Mesenchymal stem cell (in vitro differentiated cells and primary cell): ENCODE data around the gene FHL1.

Experiments
- DNase-seq: peaks from one replicate; pipeline ENCODE4 v3.0.0-alpha.2; 2013
- H2AFZ ChIP-seq: one replicate; pipeline ENCODE4 v1.6.1; 2013; ENCODE audit warnings: low read depth, mild to moderate bottlenecking, control low read depth, inconsistent platforms, low read length, moderate library complexity
- H2AK5ac ChIP-seq: 2 replicates; pipeline ENCODE4 v1.6.1; 2013; ENCODE audit warnings: low read length, moderate library complexity, mild to moderate bottlenecking, inconsistent platforms; ENCODE audit not compliant: severe bottlenecking
- H2BK120ac ChIP-seq: one replicate; pipeline ENCODE4 v1.6.1; 2013; ENCODE audit warnings: low read depth, mild to moderate bottlenecking, inconsistent platforms, low read length, moderate library complexity
- H2BK12ac ChIP-seq, 2 experiments: one replicate each; pipeline ENCODE4 v1.6.1; 2013; ENCODE audit warnings: inconsistent platforms in 2 of 2, low read length in 2 of 2, mild to moderate bottlenecking in 2 of 2, moderate library complexity in 2 of 2, control low read depth in 1 of 2
- H2BK15ac ChIP-seq: one replicate; pipeline ENCODE4 v1.6.1; 2013; ENCODE audit warnings: mild to moderate bottlenecking, low read depth, inconsistent platforms; ENCODE audit not compliant: poor library complexity, severe bottlenecking
- H2BK5ac ChIP-seq: 2 replicates; pipeline ENCODE4 v1.6.1; 2013; ENCODE audit warnings: low read depth, mild to moderate bottlenecking, low read length, control low read depth, inconsistent platforms; ENCODE audit not compliant: poor library complexity, severe bottlenecking
- H3K14ac ChIP-seq, 2 experiments: one replicate each; pipeline ENCODE4 v1.6.1; 2013; ENCODE audit warnings: inconsistent platforms in 2 of 2, low read length in 2 of 2, control low read depth in 1 of 2, mild to moderate bottlenecking in 1 of 2, moderate library complexity in 1 of 2
- H3K18ac ChIP-seq, 2 experiments: one replicate each; pipeline ENCODE4 v1.6.1; 2013; ENCODE audit warnings: inconsistent platforms in 2 of 2, low read length in 2 of 2, control low read depth in 1 of 2, low read depth in 1 of 2, mild to moderate bottlenecking in 1 of 2
- H3K23ac ChIP-seq, 2 experiments: one replicate each; pipeline ENCODE4 v1.6.1; 2013; ENCODE audit warnings: inconsistent platforms in 2 of 2, low read length in 2 of 2, mild to moderate bottlenecking in 2 of 2, moderate library complexity in 2 of 2, control low read depth in 1 of 2
- H3K27ac ChIP-seq: 2 replicates; pipeline ENCODE4 v1.5.1; 2013; ENCODE audit warnings: mild to moderate bottlenecking, moderate library complexity, low read length, control low read depth, inconsistent platforms; ENCODE audit not compliant: poor library complexity, severe bottlenecking
- H3K27me3 ChIP-seq, 2 experiments: 2 replicates each; pipeline versions ENCODE4 v1.6.1 to v1.7.0; 2013; ENCODE audit warnings: low read length in 2 of 2, mild to moderate bottlenecking in 2 of 2, moderate library complexity in 2 of 2, control low read depth in 1 of 2, inconsistent platforms in 1 of 2; ENCODE audit not compliant: control insufficient read depth in 1 of 2, insufficient read depth in 1 of 2
- H3K36me3 ChIP-seq, 2 experiments: 2 replicates each; pipeline versions ENCODE4 v1.6.1 to v1.7.0; 2013; ENCODE audit warnings: low read length in 2 of 2, control low read depth in 1 of 2, inconsistent platforms in 1 of 2, low read depth in 1 of 2, mild to moderate bottlenecking in 1 of 2; ENCODE audit not compliant: insufficient read depth in 2 of 2, control insufficient read depth in 1 of 2
- H3K4ac ChIP-seq, 2 experiments: one replicate each; pipeline ENCODE4 v1.6.1; 2013; ENCODE audit warnings: inconsistent platforms in 2 of 2, low read length in 2 of 2, mild to moderate bottlenecking in 2 of 2, moderate library complexity in 2 of 2, control low read depth in 1 of 2, low read depth in 1 of 2
- H3K4me1 ChIP-seq: 2 replicates; pipeline ENCODE4 v1.6.1; 2013; ENCODE audit warnings: low read depth, low read length, control low read depth; ENCODE audit not compliant: control insufficient read depth, insufficient read depth
- H3K4me2 ChIP-seq: 2 replicates; pipeline ENCODE4 v1.6.1; 2013; ENCODE audit warnings: low read length, mild to moderate bottlenecking, inconsistent platforms; ENCODE audit not compliant: poor library complexity, severe bottlenecking
- H3K4me3 ChIP-seq, 2 experiments: 2 replicates each; pipeline versions ENCODE4 v1.5.1 to v1.7.0; 2013; ENCODE audit warnings: low read length in 2 of 2, mild to moderate bottlenecking in 2 of 2, control low read depth in 1 of 2, low read depth in 1 of 2; ENCODE audit not compliant: insufficient read depth in 1 of 2
- H3K79me1 ChIP-seq: replicated peaks from 2 replicates; pipeline ENCODE4 v1.6.1; 2013; ENCODE audit warnings: mild to moderate bottlenecking, control low read depth, low read length, inconsistent platforms; ENCODE audit not compliant: poor library complexity, severe bottlenecking
- H3K9ac ChIP-seq: 2 replicates; pipeline ENCODE4 v1.7.0; 2013; ENCODE audit warnings: mild to moderate bottlenecking, low read length, moderate library complexity
- H3K9me3 ChIP-seq: 2 replicates; pipeline ENCODE4 v1.7.0; 2013; ENCODE audit warnings: mild to moderate bottlenecking, low read length; ENCODE audit not compliant: control insufficient read depth
- H4K8ac ChIP-seq: one replicate; pipeline ENCODE4 v1.6.1; 2013; ENCODE audit warnings: inconsistent platforms, mild to moderate bottlenecking, low read length, moderate library complexity
- H4K91ac ChIP-seq: one replicate; pipeline ENCODE4 v1.6.1; 2013; ENCODE audit warnings: mild to moderate bottlenecking, low read length, inconsistent platforms
- WGBS: methylation state at CpG from one replicate; pipeline ENCODE4 v1.1.7; 2013; ENCODE audit warnings: mixed read lengths; 5-methylcytosine and 5-hydroxymethylcytosine counted together

Gene FHL1

GRCh38 chrX:136115904-136116297 is 31.4 kb upstream of the FHL1 start:
- no peak overlapping the region for H2BK120ac ChIP-seq
- H2BK12ac ChIP-seq, result no peak overlapping the region
- no peak overlapping the region for H4K91ac ChIP-seq
- DNase-seq, result no peak
- H3K9me3 ChIP-seq, result peaks cover 19% of the 10 kb centered on the region
- no peak overlapping the region for H4K8ac ChIP-seq
- no peak overlapping the region for H3K4me2 ChIP-seq
- WGBS, result 93% methylated on average over 3 of the region's 3 CpGs
- no peak overlapping the region for H2AK5ac ChIP-seq
- no peak overlapping the region for H3K9ac ChIP-seq
- H3K4ac ChIP-seq, result no peak overlapping the region
- no peaks in the 10 kb centered on the region for H3K36me3 ChIP-seq
- peaks cover 0 to 6% of the 10 kb centered on the region in 2 experiments for H3K27me3 ChIP-seq
- H2BK5ac ChIP-seq, result no peak overlapping the region
- no peak overlapping the region for H3K14ac ChIP-seq
- H3K4me3 ChIP-seq, result no peak overlapping the region
- H3K4me1 ChIP-seq, result peaks cover 1% of the 10 kb centered on the region
- H3K18ac ChIP-seq, result no peak overlapping the region
- no peak overlapping the region for H2BK15ac ChIP-seq
- H3K23ac ChIP-seq, result no peak overlapping the region
- H3K27ac ChIP-seq, result no peak overlapping the region
- H2AFZ ChIP-seq, result no peak overlapping the region
- H3K79me1 ChIP-seq, result no peaks in the 10 kb centered on the region

GRCh38 chrX:136121788-136122187 is 25.5 kb upstream of the FHL1 start:
- Histone ChIP-seq H3K14ac (no peak overlapping the region), H2AK5ac (no peak overlapping the region), H3K27me3 (peaks cover 0 to 8% of the 10 kb centered on the region in 2 experiments), H2BK12ac (no peak overlapping the region), H3K4me3 (no peak overlapping the region), H3K9me3 (peaks cover 21% of the 10 kb centered on the region), H2BK120ac (no peak overlapping the region), H3K27ac (no peak overlapping the region), H2AFZ (no peak overlapping the region), H2BK15ac (no peak overlapping the region), H3K79me1 (no peaks in the 10 kb centered on the region), H4K91ac (no peak overlapping the region), H3K23ac (no peak overlapping the region), H3K4me2 (no peak overlapping the region), H3K9ac (no peak overlapping the region), H3K4me1 (no peaks in the 10 kb centered on the region), H3K18ac (no peak overlapping the region), H3K36me3 (no peaks in the 10 kb centered on the region), H2BK5ac (no peak overlapping the region), H4K8ac (no peak overlapping the region), H3K4ac (no peak overlapping the region)
- no peak for DNase-seq
- WGBS, result 80% methylated on average over 1 of the region's 1 CpG

GRCh38 chrX:136122207-136122606 is 25.1 kb upstream of the FHL1 start:
- Histone ChIP-seq H3K18ac (no peak overlapping the region), H2BK12ac (no peak overlapping the region), H2BK5ac (no peak overlapping the region), H3K4ac (no peak overlapping the region), H3K4me1 (no peaks in the 10 kb centered on the region), H3K79me1 (no peaks in the 10 kb centered on the region), H3K23ac (no peak overlapping the region), H3K27ac (no peak overlapping the region), H4K8ac (no peak overlapping the region), H4K91ac (no peak overlapping the region), H3K27me3 (peaks cover 0 to 8% of the 10 kb centered on the region in 2 experiments), H3K4me3 (no peak overlapping the region), H3K36me3 (no peaks in the 10 kb centered on the region), H2AK5ac (no peak overlapping the region), H3K14ac (no peak overlapping the region), H3K4me2 (no peak overlapping the region), H2BK120ac (no peak overlapping the region), H3K9ac (no peak overlapping the region), H3K9me3 (peaks cover 21% of the 10 kb centered on the region), H2BK15ac (no peak overlapping the region), H2AFZ (no peak overlapping the region)
- DNase-seq, result no peak
- WGBS, result no CpG with 5 or more reads among the region's 2 CpGs

- Histone ChIP-seq H3K4ac (no peak overlapping the region), H3K4me2 (no peak overlapping the region), H3K36me3 (no peaks in the 10 kb centered on the region), H2BK12ac (no peak overlapping the region), H4K91ac (no peak overlapping the region), H4K8ac (no peak overlapping the region), H3K9ac (no peak overlapping the region), H2BK15ac (no peak overlapping the region), H3K79me1 (no peaks in the 10 kb centered on the region), H3K14ac (no peak overlapping the region), H3K23ac (no peak overlapping the region), H3K27me3 (peaks cover 0 to 2% of the 10 kb centered on the region in 2 experiments), H2AFZ (no peak overlapping the region), H2AK5ac (no peak overlapping the region), H3K4me1 (no peaks in the 10 kb centered on the region), H3K9me3 (peaks cover 9% of the 10 kb centered on the region), H2BK5ac (no peak overlapping the region), H3K4me3 (no peak overlapping the region), H3K18ac (no peak overlapping the region), H2BK120ac (no peak overlapping the region), H3K27ac (no peak overlapping the region)
- WGBS, result 98% methylated on average over 8 of the region's 11 CpGs
- DNase-seq, result no peak
Observed at GRCh38 chrX:136125106-136125505, 22.2 kb upstream of the FHL1 start.
